ENCODE measurements around the gene ZNF366. TPM values are rescaled to one million over a fixed set of nuclear protein-coding genes. Genes with fewer than 3 reads are reported as not detected.

ZNF366 gene
- total RNA-seq, 1 donor from 2014 or later, result 1.1 TPM

DNA sequence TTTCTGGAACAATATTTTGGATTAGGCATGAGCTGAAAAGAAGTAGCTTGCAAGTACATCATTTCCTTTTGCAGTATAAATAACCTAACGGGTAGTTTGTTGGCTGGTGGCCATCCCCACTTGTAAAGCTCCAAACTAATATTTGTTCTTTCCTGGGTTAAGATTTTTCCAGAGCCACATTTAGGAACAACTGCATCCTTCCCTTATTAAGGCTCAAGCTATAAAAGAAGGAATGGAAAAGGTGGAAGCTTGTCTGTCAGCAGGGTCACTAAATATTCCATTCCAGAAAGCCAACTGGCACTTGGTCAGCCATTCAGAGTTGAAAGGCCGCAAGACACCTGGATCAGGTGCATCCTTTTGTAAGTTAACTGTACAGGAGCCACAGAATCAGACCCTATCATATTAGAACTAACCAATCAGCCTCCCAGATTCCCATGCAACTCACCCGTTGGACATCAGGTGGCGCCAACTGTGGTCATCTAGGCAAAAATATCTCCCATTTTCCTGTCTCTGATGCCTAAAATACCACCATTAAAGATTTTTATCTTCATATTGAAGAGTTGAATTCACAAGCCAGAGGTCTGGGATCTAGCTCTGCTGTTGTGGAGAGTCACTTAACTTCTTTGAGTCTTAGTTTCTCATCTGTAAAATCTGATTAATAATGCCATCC is 104.1 kb downstream of the ZNF366 start:
- peak; percentile 41 for DNase-seq

DNA sequence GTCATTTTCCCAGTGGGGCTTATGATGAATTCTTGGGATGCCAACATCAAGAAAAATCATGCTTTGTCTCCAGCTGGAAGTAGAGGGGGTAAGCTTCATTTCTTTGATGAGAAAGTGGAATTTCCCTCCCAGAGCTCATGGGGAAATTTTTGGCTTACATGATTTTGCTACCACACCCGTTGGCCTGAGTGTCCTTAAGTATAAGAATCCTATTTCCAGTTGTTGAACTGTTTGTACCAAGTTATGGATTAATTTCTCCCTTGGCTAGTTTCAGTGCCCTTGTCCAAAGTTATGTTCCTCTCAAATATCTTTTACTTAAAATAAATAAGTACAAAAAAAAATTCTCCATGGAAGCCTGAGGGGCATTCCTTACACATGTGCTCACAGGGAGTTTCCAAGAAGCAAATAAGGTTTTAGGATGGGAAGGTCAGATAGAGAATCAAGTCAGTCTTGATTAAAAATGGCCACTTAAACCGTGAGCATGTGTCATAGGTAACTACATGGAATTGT is 104.8 kb downstream of the ZNF366 start:
- peak; percentile 27 for DNase-seq

DNA sequence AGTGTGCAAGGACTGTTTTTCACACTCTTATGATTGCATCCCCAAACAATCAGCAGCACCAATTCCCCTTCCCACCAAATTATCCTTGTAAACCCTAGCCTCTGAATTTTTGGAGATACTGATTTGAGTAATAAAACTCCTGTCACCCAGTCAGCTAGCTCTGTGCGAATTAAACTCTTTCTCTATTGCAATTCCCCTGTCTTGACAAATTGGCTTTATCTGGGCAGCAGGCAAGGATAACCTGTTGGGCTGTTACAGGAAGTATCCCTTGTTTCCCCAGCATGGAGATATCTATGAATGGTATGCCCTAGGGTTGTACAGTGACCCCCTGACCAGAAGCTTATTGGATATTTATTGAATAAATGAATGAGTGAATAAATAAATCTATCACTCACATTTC is 106.3 kb downstream of the ZNF366 start:
- no peak for DNase-seq

DNA sequence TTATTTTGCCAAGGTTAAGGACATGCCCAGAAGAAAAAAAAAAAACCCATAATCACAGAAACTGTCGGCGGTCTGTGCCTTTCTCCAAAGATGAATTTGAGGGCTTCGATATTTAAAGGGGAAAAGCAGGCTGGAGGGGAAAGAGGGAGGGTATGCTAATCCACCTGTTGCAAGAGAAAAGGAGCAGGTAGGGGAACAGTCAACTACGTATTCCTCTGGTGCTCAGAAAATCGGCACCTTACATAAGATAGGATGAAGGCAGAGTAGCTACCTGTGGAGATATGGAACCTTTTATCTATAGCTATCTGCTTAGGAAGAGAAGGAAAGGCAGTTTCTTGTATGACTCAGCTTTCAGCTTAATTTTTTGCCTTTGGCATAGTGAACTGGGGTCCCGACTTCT is 109.4 kb downstream of the ZNF366 start:
- no peak for DNase-seq

DNA sequence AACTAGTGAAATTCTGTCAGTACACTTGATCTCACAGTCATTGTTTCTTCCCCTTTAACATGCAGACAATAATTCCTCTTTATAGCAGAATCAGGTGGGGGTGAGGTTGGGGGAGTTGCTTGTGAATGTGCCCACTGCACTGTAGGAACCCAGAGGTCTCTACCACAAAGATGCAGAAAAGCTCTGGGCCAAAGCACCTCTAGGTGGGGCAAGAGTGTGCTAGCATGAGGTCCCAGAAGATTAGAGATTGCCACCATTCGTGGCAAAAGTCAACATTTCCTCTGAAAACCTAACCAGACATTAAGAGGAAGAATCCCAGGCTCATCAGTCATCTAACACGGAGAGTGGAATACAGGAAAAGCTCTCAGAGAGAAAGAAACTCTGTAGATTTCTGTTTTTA is 112.5 kb downstream of the ZNF366 start:
- no peak for DNase-seq

DNA sequence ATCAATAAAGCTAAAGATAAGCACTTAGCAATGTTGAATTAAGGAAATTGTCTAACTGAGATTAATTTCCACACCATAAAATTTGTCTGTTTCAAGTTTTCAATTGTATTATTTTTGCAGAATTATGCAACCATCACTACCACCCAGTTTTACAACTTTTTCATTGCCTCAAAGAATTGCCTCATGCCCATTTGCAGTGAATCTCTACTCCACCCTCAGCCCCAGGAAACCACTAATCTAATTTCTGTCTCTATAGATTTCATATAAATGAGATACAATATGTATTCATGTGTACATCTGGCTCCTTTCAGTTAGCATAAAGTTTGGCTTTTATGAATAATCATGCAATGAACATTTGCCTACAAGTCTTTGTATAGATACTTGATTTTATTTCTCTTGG is 114.2 kb downstream of the ZNF366 start:
- DNase-seq, result no peak

Other genes starting within 250 kb of the ZNF366 start
- 46.7 TPM for gene MRPS27, start 187.2 kb downstream of the ZNF366 start, total RNA-seq
- 7.2 TPM for gene PTCD2, start 187.0 kb downstream of the ZNF366 start, total RNA-seq